Astrocyte (in vitro differentiated cells and primary cell): ENCODE data around the gene C10orf105.

Source experiments
- EZH2 ChIP-seq: IDR thresholded peaks from 2 replicates; pipeline ENCODE4 v1.6.1; 2012; ENCODE audit warnings: mild to moderate bottlenecking, low read length, inconsistent platforms; ENCODE audit not compliant: insufficient read depth
- TF ChIP-seq, protein P1 (sequence below): IDR thresholded peaks from 2 replicates; pipeline ENCODE4 v1.5.1; 2011; ENCODE audit warnings: low read depth, mild to moderate bottlenecking, inconsistent platforms, low read length, moderate library complexity; ENCODE audit not compliant: insufficient read depth

DNA sequence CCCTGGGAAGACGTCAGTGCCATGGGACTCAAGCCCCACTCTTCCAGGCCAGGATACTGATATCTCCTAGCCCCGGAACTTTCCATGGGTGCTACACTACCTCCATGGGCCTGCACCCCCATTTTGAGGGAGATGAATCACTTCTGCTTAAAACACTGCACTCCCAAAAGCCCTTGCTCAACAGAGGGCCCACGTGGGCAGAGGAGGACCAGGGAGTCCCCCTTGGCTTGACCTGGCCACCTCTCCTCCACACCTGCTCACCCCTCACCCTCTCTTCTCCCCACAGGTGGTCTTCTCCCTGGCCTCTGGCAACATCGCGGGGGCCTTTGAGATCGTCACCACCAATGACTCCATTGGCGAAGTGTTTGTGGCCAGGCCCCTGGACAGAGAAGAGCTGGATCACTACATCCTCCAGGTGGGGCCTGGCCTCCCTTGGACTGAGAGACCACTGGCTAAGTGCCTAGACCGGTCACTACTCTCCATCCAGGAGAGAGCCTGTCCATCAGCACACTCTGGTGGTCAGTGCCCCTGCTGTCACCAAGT lies 19.9 kb upstream of the C10orf105 start:
- TF ChIP-seq, protein P1, sequence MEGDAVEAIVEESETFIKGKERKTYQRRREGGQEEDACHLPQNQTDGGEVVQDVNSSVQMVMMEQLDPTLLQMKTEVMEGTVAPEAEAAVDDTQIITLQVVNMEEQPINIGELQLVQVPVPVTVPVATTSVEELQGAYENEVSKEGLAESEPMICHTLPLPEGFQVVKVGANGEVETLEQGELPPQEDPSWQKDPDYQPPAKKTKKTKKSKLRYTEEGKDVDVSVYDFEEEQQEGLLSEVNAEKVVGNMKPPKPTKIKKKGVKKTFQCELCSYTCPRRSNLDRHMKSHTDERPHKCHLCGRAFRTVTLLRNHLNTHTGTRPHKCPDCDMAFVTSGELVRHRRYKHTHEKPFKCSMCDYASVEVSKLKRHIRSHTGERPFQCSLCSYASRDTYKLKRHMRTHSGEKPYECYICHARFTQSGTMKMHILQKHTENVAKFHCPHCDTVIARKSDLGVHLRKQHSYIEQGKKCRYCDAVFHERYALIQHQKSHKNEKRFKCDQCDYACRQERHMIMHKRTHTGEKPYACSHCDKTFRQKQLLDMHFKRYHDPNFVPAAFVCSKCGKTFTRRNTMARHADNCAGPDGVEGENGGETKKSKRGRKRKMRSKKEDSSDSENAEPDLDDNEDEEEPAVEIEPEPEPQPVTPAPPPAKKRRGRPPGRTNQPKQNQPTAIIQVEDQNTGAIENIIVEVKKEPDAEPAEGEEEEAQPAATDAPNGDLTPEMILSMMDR = no peak
- TF ChIP-seq EZH2 = no peak
